LNCaP clone FGC (cell line): ENCODE measurements around the gene SDCCAG8.

Experiments
- DNase-seq: peaks from one replicate; pipeline ENCODE4 v3.0.0-alpha.2; 2011; ENCODE audit warnings: low read depth
- H3K4me3 ChIP-seq: 2 replicates; pipeline ENCODE4 v1.5.1; 2011; ENCODE audit warnings: mild to moderate bottlenecking, low read depth, low read length, control low read depth
- CTCF ChIP-seq: IDR thresholded peaks from 2 replicates; pipeline ENCODE4 v1.5.1; 2012; ENCODE audit warnings: mild to moderate bottlenecking; ENCODE audit not compliant: control insufficient read depth, insufficient read depth; ENCODE audit errors: extremely low read depth

SDCCAG8 gene

GRCh38 chr1:243489158-243489527 lies 233.3 kb downstream of the SDCCAG8 start:
- DNase-seq = no peak
- TF ChIP-seq CTCF = no peak
- H3K4me3 ChIP-seq = no peak overlapping the region

DNA sequence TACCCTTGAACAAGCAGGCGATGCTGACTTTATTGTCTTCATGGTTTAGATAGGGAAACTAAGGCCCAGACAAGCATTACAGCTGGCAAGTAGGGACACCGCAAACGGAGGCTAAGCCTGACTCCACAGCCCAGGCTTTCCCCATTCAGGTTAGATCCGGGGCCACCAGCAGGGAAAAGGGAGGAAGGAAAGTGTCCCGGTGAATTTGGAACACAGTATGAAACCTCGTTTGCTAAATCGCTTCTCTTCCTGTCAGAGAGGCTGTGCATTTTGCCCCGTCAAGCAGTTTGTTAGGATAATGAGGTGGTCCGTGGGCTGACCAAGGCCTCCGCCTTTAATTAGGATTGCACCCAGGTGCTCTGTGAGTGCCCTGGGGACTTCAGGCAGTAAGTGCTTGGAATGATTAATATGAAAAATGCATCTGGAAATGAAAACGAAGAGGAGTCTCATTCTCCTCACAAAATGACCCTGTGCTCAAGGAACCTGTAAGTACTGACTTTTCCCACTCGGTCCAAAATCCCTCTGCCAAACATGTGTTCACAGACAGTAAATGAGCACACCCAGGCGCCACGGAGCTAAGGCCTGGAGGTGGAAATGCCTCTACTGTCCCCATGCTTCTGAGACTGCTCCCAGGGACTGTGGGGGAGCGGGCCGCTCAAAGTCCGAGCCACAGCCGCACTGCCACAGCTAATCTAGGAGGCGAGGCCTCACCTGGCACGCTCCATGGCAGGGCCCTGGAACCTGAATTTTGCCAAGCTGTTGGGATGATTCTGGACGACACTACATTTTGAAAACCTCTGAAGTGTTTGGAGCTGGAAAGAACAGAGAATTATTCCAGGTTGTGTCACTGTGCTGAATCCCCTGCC lies 234.1 kb downstream of the SDCCAG8 start:
- no peak for DNase-seq
- no peak for TF ChIP-seq CTCF

DNA sequence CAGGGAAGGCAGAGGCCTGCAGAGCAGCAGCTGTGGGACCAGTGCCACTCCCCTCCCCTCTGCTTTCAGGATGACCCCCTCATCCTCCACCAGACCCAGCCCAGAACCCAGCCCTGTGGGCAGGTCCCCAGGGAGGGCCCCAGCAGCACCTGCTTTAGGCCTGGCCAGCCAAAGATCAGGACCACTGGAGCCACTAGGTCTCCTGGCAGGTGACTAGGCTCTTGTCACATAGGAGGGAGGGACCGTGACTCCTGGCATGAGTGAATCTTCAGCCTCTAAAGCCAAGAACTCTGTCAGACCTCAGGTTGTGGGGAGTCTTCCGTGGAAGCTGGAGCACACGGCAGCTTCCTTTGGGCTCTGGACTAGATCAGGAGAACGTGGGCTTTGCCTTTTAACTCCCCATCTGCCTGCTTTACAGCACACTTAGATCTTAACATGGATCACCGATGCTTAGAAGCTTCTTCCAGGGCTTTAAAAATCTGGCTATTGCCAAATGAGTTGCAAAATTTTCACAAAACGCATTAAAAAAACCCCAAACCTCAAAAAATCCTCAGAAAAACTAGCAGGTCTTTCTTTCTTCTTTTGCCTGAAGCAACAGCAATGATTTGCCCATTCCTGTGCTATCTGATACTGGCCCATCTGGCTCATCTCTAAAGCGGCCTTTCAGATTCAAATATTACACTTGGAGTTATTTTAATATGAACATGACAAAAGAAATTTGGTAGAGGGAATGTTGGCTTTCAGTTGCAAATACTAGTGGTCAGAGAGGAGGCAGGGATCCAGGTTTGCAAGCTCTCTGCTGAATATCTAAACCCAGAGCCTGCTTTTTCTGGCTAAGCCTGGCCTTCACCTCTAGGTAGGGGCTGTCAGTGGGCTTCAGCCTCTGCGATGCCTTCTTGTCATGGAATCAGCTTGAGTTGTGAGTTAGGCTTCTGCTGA lies 235.2 kb downstream of the SDCCAG8 start:
- no peak for TF ChIP-seq CTCF
- DNase-seq = no peak
- no peak overlapping the region for H3K4me3 ChIP-seq

More for the DNA sequence above, 234.1 kb downstream of the SDCCAG8 start:
- no peak overlapping the region for H3K4me3 ChIP-seq

GRCh38 chr1:243493156-243494129 lies 237.6 kb downstream of the SDCCAG8 start:
- H3K4me3 ChIP-seq = no peak overlapping the region
- no peak for DNase-seq
- TF ChIP-seq CTCF = no peak

GRCh38 chr1:243494741-243495431 lies 239.0 kb downstream of the SDCCAG8 start:
- H3K4me3 ChIP-seq = no peak overlapping the region
- no peak for TF ChIP-seq CTCF
- no peak for DNase-seq
